Thyroid gland (tissue), 4 donors: Measurements from ENCODE around the gene AMN1.

Source experiments
- CTCF ChIP-seq, 6 experiments: fragments of 200-600 bp in 3 of 6; fragments of 450-650 bp in 3 of 6; sonication (generic) in 3 of 6; IDR thresholded peaks; one replicate each; pipeline ENCODE4 v1.5.1; 2016 to 2019; ENCODE audit warnings: antibody characterized with exemption in 6 of 6, mild to moderate bottlenecking in 2 of 6, inconsistent platforms in 1 of 6, moderate library complexity in 1 of 6
- POLR2A ChIP-seq, 2 donors: fragments of 450-650 bp; IDR thresholded peaks; one replicate each; pipeline ENCODE4 v1.6.1; 2017; ENCODE audit warnings: antibody characterized with exemption in 2 of 2, mild to moderate bottlenecking in 2 of 2, moderate library complexity in 1 of 2

GRCh38 chr12:31650918-31651317, 77.9 kb downstream of the AMN1 start:
- TF ChIP-seq CTCF (IDR thresholded peaks at IDR 0.05): no peak
- TF ChIP-seq POLR2A (IDR thresholded peaks at IDR 0.05): no peak
